GM19023 (cell line): ENCODE results near the gene ZBTB8B.
A peak's percentile ranks its signal among the peaks of the same experiment; 100 is the strongest.
"Not testable (repeated sequence)": the region's sequence is repeated elsewhere in the genome, so short reads cannot be mapped to it uniquely, and the experiment has no call there.

Experiments used
- ATAC-seq: cut with Tn5 transposase; IDR thresholded peaks from one replicate; pipeline ENCODE4 v1.9.1; 2021; ENCODE audit warnings: mild to moderate bottlenecking, moderate library complexity; ENCODE audit not compliant: unreplicated experiment

The ZBTB8B gene

GRCh38 chr1:32464716-32465577 is at the start of gene ZBTB8B:
Gene ZBTB8B (plus strand): TSS chr1:32465072. CDS start chr1:32470625, 5,553 bp downstream.
- ATAC-seq = no peak

- ATAC-seq = no peak
Measured at GRCh38 chr1:32421775-32422174, 43.1 kb upstream of the ZBTB8B start.

GRCh38 chr1:32426489-32427255 is 38.2 kb upstream of the ZBTB8B start:
- no peak for ATAC-seq

- no peak for ATAC-seq
Measured at GRCh38 chr1:32427264-32427963, 37.5 kb upstream of the ZBTB8B start.

DNA sequence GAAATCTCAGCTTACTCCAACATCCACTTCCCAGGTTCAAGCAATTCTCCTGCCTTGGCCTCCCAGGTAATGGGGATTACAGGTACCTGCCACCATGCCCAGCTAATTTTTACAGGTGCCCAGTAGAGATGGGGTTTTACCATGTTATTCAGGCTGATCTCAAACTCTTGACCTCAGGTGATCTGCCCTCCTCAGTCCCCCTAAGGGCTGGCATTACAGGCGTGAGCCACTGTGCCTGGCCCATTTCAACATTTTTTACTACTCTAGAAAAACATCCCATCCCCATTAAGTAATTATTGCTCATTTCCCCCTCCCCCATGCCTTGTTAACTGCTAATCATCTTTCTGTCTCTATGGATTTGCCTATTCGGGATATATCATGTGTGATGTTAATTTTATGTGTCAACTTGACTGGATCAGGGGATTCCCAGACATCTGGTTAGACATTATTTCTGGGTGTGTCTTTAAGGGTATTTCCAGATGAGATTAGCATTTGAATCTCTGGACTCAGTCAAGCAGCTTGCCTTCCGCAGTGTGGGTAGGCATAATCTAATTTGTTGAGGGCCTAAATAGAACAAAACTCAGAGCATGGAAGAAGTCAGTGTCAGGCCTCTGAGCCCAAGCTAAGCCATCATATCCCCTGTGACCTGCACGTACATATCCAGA is 33.0 kb upstream of the ZBTB8B start:
- ATAC-seq = peak; percentile 50

DNA sequence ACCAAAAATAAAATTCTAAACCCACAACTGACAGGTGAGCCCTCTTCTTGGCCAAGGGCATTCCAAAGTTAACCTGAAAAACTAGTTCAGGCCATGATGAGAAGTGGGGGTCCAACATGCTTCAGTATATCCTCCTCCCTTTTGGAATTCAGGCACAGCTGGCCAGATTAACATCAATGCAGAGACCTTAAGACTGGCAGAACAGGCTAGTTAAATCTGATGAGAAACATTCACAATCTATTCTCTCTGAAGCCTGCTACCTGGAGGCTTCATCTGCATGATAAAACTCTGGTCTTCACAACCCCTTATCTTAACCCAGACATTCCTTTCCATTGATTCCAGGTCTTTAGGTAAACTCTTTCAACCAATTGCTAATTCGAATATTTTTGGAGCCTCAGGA is 26.7 kb upstream of the ZBTB8B start:
- ATAC-seq = no peak

- ATAC-seq = not testable (repeated sequence)
Measured at GRCh38 chr1:32438777-32439176, 26.1 kb upstream of the ZBTB8B start.

GRCh38 chr1:32441467-32441866 is 23.4 kb upstream of the ZBTB8B start:
- ATAC-seq = not testable (repeated sequence)

DNA sequence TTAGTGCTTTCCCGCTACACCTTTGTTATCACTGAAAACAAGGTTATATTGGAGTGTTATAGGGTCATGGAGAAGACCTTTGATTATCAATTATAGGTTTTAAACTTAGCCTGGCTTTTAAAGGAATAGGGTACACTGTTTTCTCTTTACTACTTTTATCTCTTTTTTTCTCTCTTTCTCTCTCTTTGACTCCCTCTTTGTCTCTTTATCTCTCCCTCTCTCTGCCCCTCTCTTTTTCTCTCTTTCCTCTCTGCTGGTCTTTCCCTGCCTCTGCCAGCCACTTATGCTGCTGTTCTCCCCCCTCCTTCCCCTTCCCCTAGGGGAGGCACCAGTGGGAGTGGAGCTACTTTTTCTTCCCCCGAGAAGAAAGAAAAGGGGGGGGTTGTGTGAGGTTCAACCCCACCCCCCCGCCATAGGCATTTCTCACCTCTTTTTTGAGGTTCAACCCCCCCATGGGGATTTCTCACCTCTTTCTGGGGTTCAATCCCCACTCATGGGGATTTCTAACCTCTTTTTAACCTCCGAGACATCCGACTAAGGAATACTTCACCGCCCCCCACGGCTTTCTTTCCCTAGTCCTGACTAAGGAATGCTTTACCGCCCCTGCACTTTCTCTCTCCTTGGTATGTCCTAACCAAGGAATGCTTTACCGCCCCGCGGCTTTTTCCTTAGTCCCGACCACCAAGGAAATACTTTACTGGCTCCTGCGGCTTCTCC is 17.2 kb upstream of the ZBTB8B start:
- ATAC-seq = no peak

GRCh38 chr1:32448186-32448772 is 16.6 kb upstream of the ZBTB8B start:
- not testable (repeated sequence) for ATAC-seq

GRCh38 chr1:32448773-32449456 is 16.0 kb upstream of the ZBTB8B start:
- no peak for ATAC-seq

DNA sequence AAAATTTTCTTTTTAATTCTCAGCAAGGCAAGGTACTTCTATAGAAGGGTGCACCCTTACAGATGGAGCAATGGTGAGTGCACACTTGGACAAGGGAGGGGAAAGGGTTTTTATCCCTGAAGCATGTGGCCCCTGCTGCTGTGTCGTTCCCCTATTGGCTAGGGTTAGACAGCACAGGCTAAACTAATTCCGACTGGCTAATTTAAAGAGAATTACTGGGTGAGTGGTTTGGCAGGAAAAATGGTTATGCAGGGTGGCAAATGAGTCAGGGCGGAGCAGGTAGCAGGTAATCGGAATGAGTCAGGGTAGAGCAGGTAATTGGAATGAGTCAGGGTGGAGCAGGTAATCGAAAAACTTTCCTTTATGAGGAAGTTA is 15.4 kb upstream of the ZBTB8B start:
- not testable (repeated sequence) for ATAC-seq

DNA sequence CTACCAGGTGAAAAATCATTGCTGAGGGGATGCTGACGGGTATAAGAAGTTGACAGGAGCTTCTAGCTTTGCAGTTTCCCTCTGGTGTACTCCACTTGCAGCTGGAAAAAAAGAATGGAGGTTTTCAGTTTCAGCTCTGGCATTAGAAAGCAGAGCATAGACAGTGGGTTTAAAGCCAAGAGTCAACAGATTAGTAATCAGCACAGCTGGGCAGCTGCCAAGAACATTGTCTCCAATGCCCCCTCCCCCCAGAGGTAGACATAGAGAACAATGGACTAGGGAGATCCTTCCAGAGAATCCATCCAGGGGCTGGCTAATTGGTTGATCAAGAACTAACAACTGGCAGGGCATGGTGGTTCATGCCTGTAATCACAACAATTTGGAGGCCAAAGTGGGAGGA is 10.1 kb upstream of the ZBTB8B start:
- ATAC-seq = no peak

GRCh38 chr1:32455958-32456357 is 8.9 kb upstream of the ZBTB8B start:
- no peak for ATAC-seq

GRCh38 chr1:32458798-32459197 is 6.1 kb upstream of the ZBTB8B start:
- ATAC-seq = not testable (repeated sequence)

GRCh38 chr1:32462977-32463376 is 1.9 kb upstream of the ZBTB8B start:
- ATAC-seq = not testable (repeated sequence)

GRCh38 chr1:32464191-32464715 is 619 bp upstream of the ZBTB8B start:
- no peak for ATAC-seq

- no peak for ATAC-seq
Measured at GRCh38 chr1:32465578-32465933, 684 bp downstream of the ZBTB8B start.

- no peak for ATAC-seq
Measured at GRCh38 chr1:32466761-32467160, 1.9 kb downstream of the ZBTB8B start.
